Measurements from ENCODE around the gene IL34. TPM values are rescaled to one million over a fixed set of nuclear protein-coding genes. Genes with fewer than 3 reads are reported as not detected.
"Not testable (repeated sequence)": the region's sequence is repeated elsewhere in the genome, so short reads cannot be mapped to it uniquely, and the experiment has no call there.

The IL34 gene
- total and polyA plus RNA-seq, 2 of the 8 experiments (the other 6 are each of a cell fraction or from before 2014, with no cell fraction given): 4.6 to 5.6 TPM

DNA sequence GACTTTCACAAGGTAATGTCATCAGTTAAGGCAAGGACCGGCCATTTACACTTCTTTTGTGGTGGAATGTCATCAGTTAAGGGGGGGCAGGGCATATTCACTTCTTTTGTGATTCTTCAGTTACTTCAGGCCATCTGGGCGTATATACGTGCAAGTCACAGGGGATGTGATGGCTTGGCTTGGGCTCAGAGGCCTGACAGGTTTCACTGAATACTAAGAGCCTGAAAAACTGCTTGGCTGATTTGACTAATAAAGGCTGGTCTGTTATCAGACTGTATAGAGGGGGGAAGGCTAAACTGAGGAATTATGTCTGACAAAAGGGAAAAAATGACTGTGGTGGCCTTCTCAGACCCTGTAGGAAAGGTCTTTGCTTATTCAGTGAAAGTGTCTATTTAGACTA is 24.5 kb upstream of the IL34 start:
- Histone ChIP-seq H3K4me3 (ENCODE audit: extremely low read depth in 1 of 4, insufficient read depth in 2 of 4, low read depth in 3 of 4, low read length in 4 of 4) (peak overlapping the region in 1 of 4 experiments; percentile 39; a peak in 2 of 8 replicates), H3K4me2 (ENCODE audit: insufficient read depth in 1 of 2, low read depth in 2 of 2, low read length in 2 of 2) (peak overlapping the region; percentile 49 to 84; a peak in 3 of 4 replicates), H3K79me2 (ENCODE audit: control insufficient read depth in 1 of 2, insufficient read depth in 2 of 2, low read length in 2 of 2) (peaks cover 0 to 22% of the 10 kb centered on the region in 2 experiments; a peak in 2 of 4 replicates)
- not testable (repeated sequence) for H2AK5ac ChIP-seq (ENCODE audit: low read depth, low read length); H3K56ac ChIP-seq (replicated peaks; ENCODE audit: insufficient read length, low read depth, low read length); H3K9ac ChIP-seq (replicated peaks in 1 of 4; ENCODE audit: extremely low read depth in 1 of 4, low read depth in 3 of 4, low read length in 3 of 4); H2AFZ ChIP-seq (ENCODE audit: low read length); FAIRE-seq; H2BK15ac ChIP-seq (ENCODE audit: low read length); H4K91ac ChIP-seq (replicated peaks; ENCODE audit: insufficient read length, low read length); H3K23ac ChIP-seq (ENCODE audit: insufficient read length); H3K23me2 ChIP-seq (ENCODE audit: low read depth, low read length); H3K4me1 ChIP-seq (replicated peaks in 1 of 4; ENCODE audit: control insufficient read depth in 3 of 4, insufficient read depth in 4 of 4, low read length in 3 of 4); H4K5ac ChIP-seq (ENCODE audit: insufficient read length, low read depth, low read length); H2BK5ac ChIP-seq (ENCODE audit: low read depth, low read length); H4K20me1 ChIP-seq (replicated peaks in 1 of 2; ENCODE audit: control insufficient read depth in 1 of 2, insufficient read depth in 2 of 2, low read length in 2 of 2); H2BK20ac ChIP-seq (ENCODE audit: low read length); H4K8ac ChIP-seq (ENCODE audit: extremely low read depth, insufficient read depth, low read length); DNase-seq (ENCODE audit: low read depth in 1 of 2, low spot score in 2 of 2); H3K4ac ChIP-seq (replicated peaks; ENCODE audit: insufficient read length, low read depth, low read length); H3K27ac ChIP-seq (ENCODE audit: low read depth, low read length); H2BK12ac ChIP-seq (ENCODE audit: low read depth, low read length); H3K27me3 ChIP-seq (replicated peaks in 1 of 4; ENCODE audit: control insufficient read depth in 3 of 4, extremely low read depth in 1 of 4, insufficient read depth in 3 of 4, low read length in 3 of 4); H3K18ac ChIP-seq (ENCODE audit: extremely low read depth, low read length); H3K9me3 ChIP-seq (ENCODE audit: insufficient read depth in 2 of 2, low read depth in 1 of 2, low read length in 1 of 2); H3K14ac ChIP-seq (ENCODE audit: insufficient read length); H3K36me3 ChIP-seq (ENCODE audit: control insufficient read depth in 2 of 4, insufficient read depth in 4 of 4, low read length in 3 of 4); H2BK120ac ChIP-seq (replicated peaks; ENCODE audit: low read depth, low read length); H3K79me1 ChIP-seq (ENCODE audit: low read depth, low read length)
- 6% methylated on average over 3 of the region's 3 CpGs; no CpG with 5 or more reads in 1 of the 2 experiments for WGBS, 2 experiments (ENCODE audit: extremely low coverage in 1 of 2, insufficient coverage in 1 of 2, insufficient read length in 1 of 2, insufficient replicate concordance in 2 of 2, low coverage in 1 of 2, low lambda C conversion rate in 2 of 2, missing lambda C conversion rate in 1 of 2)
- POLR2A ChIA-PET (ENCODE audit: partially characterized antibody): interaction anchor here (0.6 to 0.7 kb wide), 2 partner anchors 12 to 241 kb away, joined by 3 to 5 read pairs; no protein-coding TSS in a partner anchor
- CTCF ChIA-PET (ENCODE audit: partially characterized antibody): interaction anchor here (1.0 kb wide), 1 partner anchor 12 kb away, joined by 4 read pairs; no protein-coding TSS in a partner anchor
- peak; percentile 36 for TF ChIP-seq NANOG (IDR thresholded peaks at IDR 0.05; ENCODE audit: insufficient read depth, low read depth, low read length, poor library complexity, severe bottlenecking)

All from H1 (cell line).